ENCODE results near the gene ZNF417. TPM values are rescaled to one million over a fixed set of nuclear protein-coding genes. Genes with fewer than 3 reads are reported as not detected.
"Not testable (repeated sequence)": the region's sequence is repeated elsewhere in the genome, so short reads cannot be mapped to it uniquely, and the experiment has no call there.

The ZNF417 gene
- total RNA-seq, 4 donors from 2014 or later: 8.0 to 18.5 (median 10.8) TPM

DNA sequence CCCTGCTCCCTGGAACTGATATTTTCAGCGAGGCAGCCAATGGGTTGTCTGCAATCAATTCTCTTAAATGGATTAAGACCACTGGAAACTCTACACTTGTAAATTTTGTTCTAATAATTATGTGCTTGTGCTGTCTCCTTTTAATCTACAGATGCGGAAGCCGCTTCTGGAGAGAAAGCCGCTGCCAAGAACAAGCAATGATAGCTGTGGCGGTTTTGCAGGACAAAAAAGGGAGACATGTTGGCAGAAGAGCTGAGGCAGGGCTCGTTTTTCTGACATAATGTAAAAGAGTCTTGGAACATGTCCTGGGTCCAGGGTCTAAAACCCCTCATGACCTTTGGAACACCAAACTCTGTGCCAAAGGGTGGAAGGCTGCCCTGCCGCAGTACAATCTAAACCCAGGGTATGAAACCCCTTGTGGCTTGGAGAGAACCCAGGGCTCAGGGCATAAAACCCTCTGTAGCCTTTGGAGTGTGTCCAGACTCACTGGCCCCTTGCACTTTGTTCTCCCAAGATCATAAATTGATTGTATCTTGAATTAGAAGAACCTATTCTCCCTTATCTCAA, 12.7 kb downstream of the ZNF417 start:
- H3K9me3 ChIP-seq: peaks cover 4% of the 10 kb centered on the region
- H3K36me3 ChIP-seq: peaks cover 20% of the 10 kb centered on the region
- no peaks in the 10 kb centered on the region for H3K4me1 ChIP-seq
- H3K27ac ChIP-seq: no peak overlapping the region
- no peak overlapping the region for H3K4me3 ChIP-seq
- 78% methylated on average over 7 of the region's 7 CpGs for WGBS
- DNase-seq (ENCODE audit: low spot score in 2 of 2): no peak
- TF ChIP-seq EP300 (IDR thresholded peaks at IDR 0.05) (no peak), POLR2A (IDR thresholded peaks at IDR 0.05) (no peak), POLR2AphosphoS5 (IDR thresholded peaks at IDR 0.05) (no peak)
- TF ChIP-seq, protein P1, sequence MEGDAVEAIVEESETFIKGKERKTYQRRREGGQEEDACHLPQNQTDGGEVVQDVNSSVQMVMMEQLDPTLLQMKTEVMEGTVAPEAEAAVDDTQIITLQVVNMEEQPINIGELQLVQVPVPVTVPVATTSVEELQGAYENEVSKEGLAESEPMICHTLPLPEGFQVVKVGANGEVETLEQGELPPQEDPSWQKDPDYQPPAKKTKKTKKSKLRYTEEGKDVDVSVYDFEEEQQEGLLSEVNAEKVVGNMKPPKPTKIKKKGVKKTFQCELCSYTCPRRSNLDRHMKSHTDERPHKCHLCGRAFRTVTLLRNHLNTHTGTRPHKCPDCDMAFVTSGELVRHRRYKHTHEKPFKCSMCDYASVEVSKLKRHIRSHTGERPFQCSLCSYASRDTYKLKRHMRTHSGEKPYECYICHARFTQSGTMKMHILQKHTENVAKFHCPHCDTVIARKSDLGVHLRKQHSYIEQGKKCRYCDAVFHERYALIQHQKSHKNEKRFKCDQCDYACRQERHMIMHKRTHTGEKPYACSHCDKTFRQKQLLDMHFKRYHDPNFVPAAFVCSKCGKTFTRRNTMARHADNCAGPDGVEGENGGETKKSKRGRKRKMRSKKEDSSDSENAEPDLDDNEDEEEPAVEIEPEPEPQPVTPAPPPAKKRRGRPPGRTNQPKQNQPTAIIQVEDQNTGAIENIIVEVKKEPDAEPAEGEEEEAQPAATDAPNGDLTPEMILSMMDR (IDR thresholded peaks at IDR 0.05): no peak
- no peaks in the 10 kb centered on the region for H3K27me3 ChIP-seq

DNA sequence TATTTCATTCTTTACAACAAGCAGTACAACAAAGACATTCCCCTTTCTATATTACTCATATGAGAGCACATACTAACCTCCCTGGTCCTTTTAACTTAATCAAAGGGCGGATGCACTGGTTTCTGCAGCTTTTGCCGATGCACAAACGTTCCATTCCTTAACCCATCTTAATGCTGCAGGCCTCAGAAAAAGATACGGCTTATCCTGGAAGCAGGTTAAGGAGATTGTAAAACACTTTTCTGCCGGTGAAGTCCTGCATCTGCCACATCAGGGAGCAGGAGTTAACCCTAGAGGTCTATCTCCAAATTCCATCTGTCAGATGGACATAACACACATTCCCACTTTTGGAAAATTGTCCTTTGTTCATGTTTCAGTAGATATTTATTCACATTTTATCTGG, 16.1 kb downstream of the ZNF417 start:
- no peak overlapping the region for H3K27ac ChIP-seq
- no peak for TF ChIP-seq EP300 (IDR thresholded peaks at IDR 0.05)
- TF ChIP-seq, protein P1 (IDR thresholded peaks at IDR 0.05): no peak
- no peak for TF ChIP-seq POLR2A (IDR thresholded peaks at IDR 0.05)
- no peak for TF ChIP-seq POLR2AphosphoS5 (IDR thresholded peaks at IDR 0.05)
- no peak overlapping the region for H3K4me3 ChIP-seq
- H3K27me3 ChIP-seq: no peaks in the 10 kb centered on the region
- no peaks in the 10 kb centered on the region for H3K9me3 ChIP-seq
- DNase-seq (ENCODE audit: low spot score in 2 of 2): no peak
- H3K4me1 ChIP-seq: no peaks in the 10 kb centered on the region
- WGBS: 62% methylated on average over 5 of the region's 5 CpGs
- H3K36me3 ChIP-seq: peaks cover 4% of the 10 kb centered on the region

DNA sequence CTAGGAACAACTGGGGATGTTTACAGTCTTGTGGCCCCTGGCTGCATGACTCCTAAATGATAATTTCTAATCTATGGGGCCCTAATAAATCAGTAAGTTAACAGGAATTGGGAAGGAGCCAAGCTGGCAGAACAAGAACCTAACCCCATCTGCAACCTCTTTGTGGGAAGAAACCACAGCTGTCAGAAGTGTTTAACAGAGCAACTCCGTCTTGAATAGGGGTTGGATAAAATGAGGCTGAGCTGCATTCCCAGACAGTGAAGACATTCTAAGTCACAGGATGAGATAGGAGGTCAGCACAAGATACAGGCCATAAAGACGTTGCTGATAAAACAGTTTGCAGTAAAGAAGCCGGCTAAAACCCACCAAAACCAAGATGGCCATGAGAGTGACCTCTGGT, 25.7 kb downstream of the ZNF417 start:
- not testable (repeated sequence) for H3K27ac ChIP-seq; H3K36me3 ChIP-seq; DNase-seq (ENCODE audit: low spot score in 2 of 2); H3K27me3 ChIP-seq; H3K9me3 ChIP-seq; H3K4me3 ChIP-seq; H3K4me1 ChIP-seq
- WGBS: 47% methylated on average over 3 of the region's 3 CpGs

DNA sequence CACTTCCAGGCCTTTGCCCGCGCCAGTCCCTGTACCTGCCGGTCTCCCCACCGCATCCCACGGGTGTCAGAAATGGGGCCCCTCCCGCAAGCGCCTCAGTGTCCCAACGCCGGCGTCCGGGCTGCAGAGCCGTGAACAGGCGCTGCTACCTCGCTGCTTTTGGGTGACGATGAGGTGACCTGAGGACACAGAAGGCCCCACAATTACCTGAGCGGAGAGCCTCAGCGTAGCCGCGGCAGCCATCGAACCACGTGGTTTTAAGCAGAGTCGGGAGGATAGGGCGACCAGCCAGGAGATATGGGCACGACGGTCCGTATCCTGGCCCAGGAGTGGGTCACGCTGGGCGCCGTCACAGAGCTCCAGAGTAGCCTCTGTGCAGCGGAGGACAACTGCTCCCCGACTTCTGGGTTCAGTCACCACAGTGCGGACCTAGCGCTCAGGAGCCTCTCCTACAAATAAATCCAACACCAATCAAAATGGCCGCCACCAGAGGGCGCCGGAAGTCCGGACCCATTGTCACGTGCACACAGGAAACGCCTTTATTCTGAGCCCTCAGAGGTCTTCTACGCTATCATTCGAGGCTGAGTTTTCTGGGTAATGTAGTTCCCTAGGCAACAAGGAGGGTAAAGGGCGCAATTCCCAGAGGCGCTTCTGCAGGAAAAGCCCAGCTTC, 27.7 kb downstream of the ZNF417 start, which contains the start of gene ZNF814:
Gene ZNF814, minus strand, starts transcription at position 478 of the 672 bp plus-strand sequence. Its CDS starts 235 bp downstream, at position 243.
- Histone ChIP-seq H3K27me3 (no peaks in the 10 kb centered on the region), H3K27ac (peak within 1 kb of the TSS; percentile 77), H3K9me3 (no peaks in the 10 kb centered on the region), H3K4me3 (peak within 1 kb of the TSS; percentile 52), H3K4me1 (peaks cover 6% of the 10 kb centered on the region), H3K36me3 (peaks cover 8% of the 10 kb centered on the region)
- TF ChIP-seq, protein P1 (IDR thresholded peaks at IDR 0.05): peak in 1 of 2 donors; percentile 23
- peak in 1 of 3 donors; percentile 46 for TF ChIP-seq POLR2AphosphoS5 (IDR thresholded peaks at IDR 0.05)
- no peak for TF ChIP-seq POLR2A (IDR thresholded peaks at IDR 0.05)
- whole genome bisulfite sequencing: 0% methylated on average over 10 of the region's 43 CpGs
- peak; percentile 84 to 85 for DNase-seq (ENCODE audit: low spot score in 2 of 2)

DNA sequence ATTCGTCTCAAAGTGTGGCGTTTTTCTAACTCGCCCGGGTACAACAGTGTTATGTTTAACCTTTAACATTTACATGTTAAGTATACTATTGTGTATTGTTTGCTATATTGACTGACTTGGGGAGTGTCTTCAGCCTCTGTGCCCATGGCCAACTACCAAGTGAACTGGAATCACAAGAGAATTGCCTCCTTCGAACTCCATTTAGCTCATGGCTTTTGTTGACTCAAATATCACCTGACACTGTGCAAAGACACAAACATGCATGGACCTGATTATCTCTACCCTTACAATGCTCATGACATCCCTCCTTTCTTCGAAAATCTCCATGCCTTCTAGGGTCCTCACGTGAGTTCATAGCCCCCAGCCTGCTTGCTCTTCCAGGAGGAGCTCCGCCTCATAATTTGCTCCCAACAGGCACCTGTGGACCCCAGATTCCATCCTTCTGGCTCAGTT, 28.3 kb downstream of the ZNF417 start:
- no peaks in the 10 kb centered on the region for H3K9me3 ChIP-seq
- DNase-seq (ENCODE audit: low spot score in 2 of 2): no peak
- WGBS: 2% methylated on average over 8 of the region's 8 CpGs

More for the DNA sequence above, 28.3 kb downstream of the ZNF417 start:
- TF ChIP-seq POLR2AphosphoS5 (IDR thresholded peaks at IDR 0.05) (no peak), EP300 (IDR thresholded peaks at IDR 0.05) (no peak), POLR2A (IDR thresholded peaks at IDR 0.05) (no peak)
- TF ChIP-seq, protein P1 (IDR thresholded peaks at IDR 0.05): no peak
- peak overlapping the region; percentile 52 for H3K4me3 ChIP-seq
- H3K36me3 ChIP-seq: peaks cover 12% of the 10 kb centered on the region
- H3K4me1 ChIP-seq: peaks cover 6% of the 10 kb centered on the region
- H3K27ac ChIP-seq: peak overlapping the region; percentile 77
- no peaks in the 10 kb centered on the region for H3K27me3 ChIP-seq

Data from suprapubic skin (tissue), 4 donors.